GM23248 (cell line): ENCODE results near the gene NAT8L. TPM values are rescaled to one million over a fixed set of nuclear protein-coding genes. Genes with fewer than 3 reads are reported as not detected.

Experiments used
- DNase-seq: peaks from one replicate; pipeline ENCODE4 v3.0.0-alpha.2; 2015
- H2AFZ ChIP-seq: fragments of 200-600 bp; sonication (generic); 2 replicates; pipeline ENCODE4 v1.6.1; 2016; ENCODE audit warnings: antibody characterized with exemption
- H3F3A ChIP-seq: fragments of 200-600 bp; sonication (generic); 2 replicates; pipeline ENCODE4 v1.6.1; 2016; ENCODE audit warnings: mild to moderate bottlenecking, antibody characterized with exemption, mixed run types; ENCODE audit not compliant: insufficient read depth
- H3K27ac ChIP-seq: fragments of 200-600 bp; sonication (generic); 2 replicates; pipeline ENCODE4 v1.5.1; 2016; ENCODE audit warnings: mild to moderate bottlenecking
- H3K27me3 ChIP-seq: fragments of 200-600 bp; sonication (generic); replicated peaks from 2 replicates; pipeline ENCODE4 v1.6.1; 2016; ENCODE audit warnings: mild to moderate bottlenecking; ENCODE audit not compliant: insufficient read depth
- H3K36me3 ChIP-seq: fragments of 200-600 bp; sonication (generic); 2 replicates; pipeline ENCODE4 v1.6.1; 2016; ENCODE audit warnings: low read depth, mild to moderate bottlenecking
- H3K4me1 ChIP-seq: fragments of 200-600 bp; sonication (generic); 2 replicates; pipeline ENCODE4 v1.6.1; 2016; ENCODE audit warnings: mild to moderate bottlenecking; ENCODE audit not compliant: insufficient read depth
- H3K4me2 ChIP-seq: fragments of 200-600 bp; sonication (generic); one replicate; pipeline ENCODE4 v1.6.1; 2016; ENCODE audit warnings: mild to moderate bottlenecking; ENCODE audit not compliant: unreplicated experiment
- H3K4me3 ChIP-seq: fragments of 200-600 bp; sonication (generic); 2 replicates; pipeline ENCODE4 v1.5.1; 2016; ENCODE audit warnings: mild to moderate bottlenecking
- H3K79me2 ChIP-seq: fragments of 200-600 bp; sonication (generic); 2 replicates; pipeline ENCODE4 v1.6.1; 2016; ENCODE audit warnings: mild to moderate bottlenecking; ENCODE audit not compliant: insufficient read depth
- H3K9ac ChIP-seq: fragments of 200-600 bp; sonication (generic); 2 replicates; pipeline ENCODE4 v1.6.1; 2016; ENCODE audit warnings: mild to moderate bottlenecking
- H3K9me2 ChIP-seq: fragments of 200-600 bp; sonication (generic); 2 replicates; pipeline ENCODE4 v1.6.1; 2016; ENCODE audit warnings: mixed run types, mild to moderate bottlenecking, moderate library complexity; ENCODE audit not compliant: insufficient read depth
- H3K9me3 ChIP-seq: fragments of 200-600 bp; sonication (generic); one replicate; pipeline ENCODE4 v1.6.1; 2017; ENCODE audit warnings: low read depth
- H4K20me1 ChIP-seq: fragments of 200-600 bp; sonication (generic); 2 replicates; pipeline ENCODE4 v1.6.0; 2016; ENCODE audit not compliant: insufficient read depth
- EZH2 ChIP-seq: fragments of 200-600 bp; sonication (generic); IDR thresholded peaks from 2 replicates; pipeline ENCODE4 v1.6.1; 2018; ENCODE audit warnings: antibody characterized with exemption, mild to moderate bottlenecking; ENCODE audit not compliant: insufficient read depth, poor library complexity, severe bottlenecking
- EZH2phosphoT487 ChIP-seq: fragments of 200-600 bp; sonication (generic); IDR thresholded peaks from 2 replicates; pipeline ENCODE4 v1.6.1; 2018; ENCODE audit warnings: antibody characterized with exemption, moderate library complexity, mild to moderate bottlenecking, low read depth; ENCODE audit not compliant: insufficient read depth
- WGBS, 2 experiments: methylation state at CpG; one replicate each; pipeline ENCODE4 v1.1.6; 2015 to 2017; ENCODE audit warnings: low lambda C conversion rate in 2 of 2, low coverage in 1 of 2; ENCODE audit errors: missing lambda C conversion rate in 2 of 2; 5-methylcytosine and 5-hydroxymethylcytosine counted together
- in situ Hi-C: fragments of 300-500 bp; cut with MboI; formaldehyde crosslinking; loops from 2 replicates; pipeline ENCODE4 v1.15.0; 2020
- polyA plus RNA-seq: library from polyadenylated mRNA; unstranded; fragments of >200 nt; fragmentation: Nextera tagmentation; extraction: Ambion mirVana; gene quantifications from 2 replicates; pipeline ENCODE4 v1.2.1, GENCODE V29; 2016
- total RNA-seq: library from RNA; depleted of rRNA; stranded (reverse); fragments of >200 nt; shearing (Covaris generic); gene quantifications from 2 replicates; pipeline ENCODE4 v1.2.3, GENCODE V29; 2014

Gene NAT8L
- total and polyA plus RNA-seq, 2 experiments from 2014 or later: 0.03 TPM; not detected in 1

GRCh38 chr4:2067446-2068197 lies 8.5 kb downstream of the NAT8L start:
- Histone ChIP-seq H3K9me2 (no peaks in the 10 kb centered on the region), H3K4me2 (no peak overlapping the region), H2AFZ (no peak overlapping the region), H3F3A (no peaks in the 10 kb centered on the region), H3K4me3 (no peak overlapping the region), H3K9me3 (no peaks in the 10 kb centered on the region), H3K27me3 (no peaks in the 10 kb centered on the region), H4K20me1 (no peaks in the 10 kb centered on the region; the same call in 1 of the 2 replicates), H3K9ac (no peak overlapping the region), H3K79me2 (no peaks in the 10 kb centered on the region), H3K4me1 (no peaks in the 10 kb centered on the region), H3K27ac (no peak overlapping the region), H3K36me3 (no peaks in the 10 kb centered on the region)
- DNase-seq: no peak
- no peak for TF ChIP-seq EZH2
- TF ChIP-seq EZH2phosphoT487: no peak
- 48 to 62% methylated on average over 19 to 26 of the region's 26 CpGs for WGBS, 2 experiments
- in situ Hi-C loops: no loop called here

GRCh38 chr4:2068198-2068470 lies 9.0 kb downstream of the NAT8L start:
- Histone ChIP-seq H3K36me3 (no peaks in the 10 kb centered on the region), H3K4me2 (no peak overlapping the region), H3K9me2 (no peaks in the 10 kb centered on the region), H3K79me2 (no peaks in the 10 kb centered on the region), H3K4me1 (no peaks in the 10 kb centered on the region), H3K27ac (no peak overlapping the region), H3F3A (no peaks in the 10 kb centered on the region), H2AFZ (no peak overlapping the region), H3K4me3 (no peak overlapping the region), H3K9me3 (no peaks in the 10 kb centered on the region), H3K9ac (no peak overlapping the region), H3K27me3 (no peaks in the 10 kb centered on the region), H4K20me1 (no peaks in the 10 kb centered on the region; the same call in 1 of the 2 replicates)
- no peak for DNase-seq
- TF ChIP-seq EZH2 (no peak), EZH2phosphoT487 (no peak)
- WGBS, 2 experiments: 87 to 88% methylated on average over 13 of the region's 13 CpGs
- in situ Hi-C loops: no loop called here

GRCh38 chr4:2068566-2068965 lies 9.4 kb downstream of the NAT8L start:
- H3K4me1 ChIP-seq: no peaks in the 10 kb centered on the region
- no peaks in the 10 kb centered on the region; the same call in 1 of the 2 replicates for H4K20me1 ChIP-seq
- H3K4me2 ChIP-seq: no peak overlapping the region
- H3K36me3 ChIP-seq: no peaks in the 10 kb centered on the region
- H3K79me2 ChIP-seq: no peaks in the 10 kb centered on the region
- TF ChIP-seq EZH2phosphoT487 (no peak), EZH2 (no peak)
- no peaks in the 10 kb centered on the region for H3K9me2 ChIP-seq
- H3K4me3 ChIP-seq: no peak overlapping the region
- 57 to 66% methylated on average over 9 to 11 of the region's 11 CpGs for WGBS, 2 experiments
- H3K27ac ChIP-seq: no peak overlapping the region
- no peaks in the 10 kb centered on the region for H3K9me3 ChIP-seq
- no peak overlapping the region for H2AFZ ChIP-seq
- DNase-seq: no peak
- H3K9ac ChIP-seq: no peak overlapping the region
- in situ Hi-C loops: no loop called here
- no peaks in the 10 kb centered on the region for H3K27me3 ChIP-seq
- no peaks in the 10 kb centered on the region for H3F3A ChIP-seq

GRCh38 chr4:2069161-2069971 lies 10.2 kb downstream of the NAT8L start:
- Histone ChIP-seq H3K4me2 (no peak overlapping the region), H3K9me3 (no peaks in the 10 kb centered on the region), H3K27me3 (no peaks in the 10 kb centered on the region), H2AFZ (no peak overlapping the region), H3K4me3 (no peak overlapping the region), H3K79me2 (no peaks in the 10 kb centered on the region), H4K20me1 (no peaks in the 10 kb centered on the region; the same call in 1 of the 2 replicates), H3F3A (no peaks in the 10 kb centered on the region), H3K9me2 (no peaks in the 10 kb centered on the region), H3K9ac (no peak overlapping the region), H3K4me1 (no peaks in the 10 kb centered on the region), H3K27ac (no peak overlapping the region), H3K36me3 (no peaks in the 10 kb centered on the region)
- no peak for DNase-seq
- in situ Hi-C loops: no loop called here
- WGBS, 2 experiments: 47 to 61% methylated on average over 12 to 16 of the region's 17 CpGs
- TF ChIP-seq EZH2phosphoT487 (no peak), EZH2 (no peak)
